ENCODE results near the gene SIM2. TPM values are rescaled to one million over a fixed set of nuclear protein-coding genes. Genes with fewer than 3 reads are reported as not detected.

The SIM2 gene
- total RNA-seq, 4 donors from 2014 or later: 0.42 TPM; not detected in 3

DNA sequence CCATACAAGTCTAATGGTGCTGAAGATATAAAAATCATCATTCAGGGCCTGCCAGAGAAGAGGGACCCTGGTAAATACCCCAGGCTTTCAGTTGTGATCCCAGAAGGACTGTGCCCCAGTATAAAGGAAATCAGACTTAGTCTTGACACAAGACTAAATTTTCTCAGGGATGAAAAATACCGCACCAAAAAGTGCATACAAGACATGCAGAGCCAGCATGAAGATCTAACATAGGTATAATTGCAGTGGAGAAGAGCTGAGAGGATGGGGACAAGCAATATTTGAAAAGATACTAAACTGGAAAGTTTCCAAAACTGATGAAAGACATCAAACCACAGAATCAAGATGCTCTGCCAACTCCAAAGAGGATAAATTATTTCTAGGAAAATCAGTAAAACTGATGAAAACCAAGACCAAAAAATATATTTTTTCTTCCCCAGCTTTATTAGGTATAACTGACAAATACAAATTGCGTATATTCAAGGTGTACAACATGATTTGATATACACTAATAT, 17.7 kb upstream of the SIM2 start:
- H3K36me3 ChIP-seq: no peaks in the 10 kb centered on the region
- no peak overlapping the region for H3K27ac ChIP-seq (replicated peaks in 1 of 4)
- WGBS: 91% methylated on average over 2 of the region's 2 CpGs
- peaks cover 0 to 94% (median 6%) of the 10 kb centered on the region in 4 donors for H3K27me3 ChIP-seq
- intact Hi-C loops (cut with DNase I): no loop called here
- H3K4me3 ChIP-seq: no peak overlapping the region
- no peak for TF ChIP-seq EP300 (IDR thresholded peaks at IDR 0.05)
- TF ChIP-seq CTCF (IDR thresholded peaks at IDR 0.05): no peak
- no peak for TF ChIP-seq POLR2AphosphoS5 (IDR thresholded peaks at IDR 0.05)
- TF ChIP-seq POLR2A (IDR thresholded peaks at IDR 0.05; ENCODE audit: low read depth): no peak
- no peak for DNase-seq (ENCODE audit: extremely low spot score)
- peaks cover 0 to 3% (median 0%) of the 10 kb centered on the region in 4 donors for H3K4me1 ChIP-seq
- H3K9me3 ChIP-seq: peaks cover 0 to 24% (median 17%) of the 10 kb centered on the region in 4 donors

DNA sequence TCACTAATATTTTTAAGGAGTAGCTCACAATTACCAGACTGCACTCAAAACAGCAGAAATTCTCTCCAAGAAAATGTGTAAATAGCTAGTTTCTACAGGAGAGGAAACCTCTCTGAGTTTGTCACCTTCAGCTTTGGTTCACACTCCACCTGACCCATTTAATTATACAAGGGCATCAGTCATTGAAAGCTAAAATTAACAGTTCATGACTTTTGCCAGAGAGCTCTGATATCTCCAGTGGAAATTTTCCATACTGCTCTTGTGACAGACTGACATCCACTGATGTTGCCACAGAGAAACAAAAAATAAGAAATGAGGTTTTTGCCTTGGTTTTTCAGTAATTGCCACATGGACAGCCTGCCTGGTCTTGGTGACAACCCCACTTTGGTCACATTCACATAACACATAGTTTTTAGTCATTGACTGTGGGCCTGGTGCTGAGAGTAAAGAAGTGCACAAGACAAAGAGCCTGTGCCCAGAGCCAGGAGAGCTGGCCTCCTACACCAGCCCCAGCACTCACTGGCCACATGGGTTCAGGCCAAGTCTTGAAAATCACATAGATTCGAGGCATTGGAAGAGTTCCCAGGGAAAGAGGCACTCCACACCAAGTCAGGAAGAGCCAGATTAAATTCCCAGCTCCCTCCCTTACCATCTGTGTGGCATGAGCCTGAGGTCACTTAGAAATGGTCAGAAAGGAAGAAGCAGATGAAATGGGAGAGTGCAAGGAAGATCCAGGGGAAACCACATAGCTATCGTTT, 13.8 kb upstream of the SIM2 start:
- Histone ChIP-seq H3K36me3 (no peaks in the 10 kb centered on the region), H3K4me1 (peaks cover 0 to 3% (median 0%) of the 10 kb centered on the region in 4 donors), H3K27me3 (peaks cover 0 to 96% (median 13%) of the 10 kb centered on the region in 4 donors), H3K9me3 (peaks cover 0 to 23% (median 17%) of the 10 kb centered on the region in 4 donors), H3K27ac (replicated peaks in 1 of 4) (no peak overlapping the region), H3K4me3 (no peak overlapping the region)
- no peak for TF ChIP-seq CTCF (IDR thresholded peaks at IDR 0.05)
- no peak for TF ChIP-seq POLR2AphosphoS5 (IDR thresholded peaks at IDR 0.05)
- no peak for TF ChIP-seq POLR2A (IDR thresholded peaks at IDR 0.05; ENCODE audit: low read depth)
- no peak for TF ChIP-seq EP300 (IDR thresholded peaks at IDR 0.05)
- no peak for DNase-seq (ENCODE audit: extremely low spot score)
- intact Hi-C loops (cut with DNase I): no loop called here
- 46% methylated on average over 2 of the region's 2 CpGs for WGBS

DNA sequence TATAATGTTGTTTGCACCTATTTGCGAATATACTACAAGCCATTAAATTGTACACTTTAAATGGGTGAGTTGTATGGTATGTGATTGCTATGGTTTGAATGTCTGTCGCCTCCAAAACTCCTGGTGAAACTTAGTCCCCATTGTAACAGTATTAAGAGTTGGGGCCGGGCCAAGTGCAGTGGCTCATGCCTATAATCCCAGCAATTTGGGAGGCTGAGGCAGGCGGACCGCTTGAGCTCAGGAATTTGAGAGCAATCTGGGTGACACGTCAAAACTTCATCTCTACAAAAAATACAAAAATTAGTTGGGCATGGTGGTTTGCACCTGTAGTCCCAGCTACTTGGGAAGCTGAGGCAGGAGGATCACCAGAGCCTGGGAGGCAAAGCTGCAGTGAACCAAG, 12.0 kb upstream of the SIM2 start:
- no peaks in the 10 kb centered on the region for H3K36me3 ChIP-seq
- H3K27me3 ChIP-seq: peaks cover 0 to 96% (median 22%) of the 10 kb centered on the region in 4 donors

DNA sequence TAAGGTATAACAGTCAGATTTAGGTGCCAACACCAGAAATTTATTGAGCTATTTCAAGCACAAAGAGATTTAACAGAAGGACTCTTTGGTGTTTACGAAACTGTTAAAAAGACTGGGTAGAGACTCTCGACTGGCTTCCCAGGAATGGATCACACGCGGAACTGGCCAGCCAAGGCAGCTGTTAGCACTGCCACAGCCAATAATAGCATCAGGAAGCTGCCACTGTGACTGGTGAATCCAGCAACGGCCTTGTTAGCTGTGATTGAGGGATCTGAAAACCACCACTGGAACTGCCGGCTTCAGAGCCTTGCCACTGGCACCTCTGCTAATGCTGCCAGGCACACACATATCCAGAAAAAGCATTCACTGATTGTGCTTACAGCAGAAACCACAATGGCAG, 10.6 kb upstream of the SIM2 start:
- Histone ChIP-seq H3K9me3 (peaks cover 0 to 4% (median 0%) of the 10 kb centered on the region in 4 donors), H3K4me1 (peaks cover 10 to 15% (median 11%) of the 10 kb centered on the region in 4 donors), H3K36me3 (no peaks in the 10 kb centered on the region), H3K27me3 (peaks cover 0 to 97% (median 33%) of the 10 kb centered on the region in 4 donors), H3K27ac (replicated peaks in 1 of 4) (no peak overlapping the region), H3K4me3 (no peak overlapping the region)
- TF ChIP-seq POLR2AphosphoS5 (IDR thresholded peaks at IDR 0.05) (no peak), POLR2A (IDR thresholded peaks at IDR 0.05; ENCODE audit: low read depth) (no peak), CTCF (IDR thresholded peaks at IDR 0.05) (no peak), EP300 (IDR thresholded peaks at IDR 0.05) (no peak)
- intact Hi-C loops (cut with DNase I): no loop called here
- WGBS: 63% methylated on average over 6 of the region's 6 CpGs
- no peak for DNase-seq (ENCODE audit: extremely low spot score)

More for the DNA sequence above, 12.0 kb upstream of the SIM2 start:
- Histone ChIP-seq H3K4me3 (no peak overlapping the region), H3K9me3 (peaks cover 0 to 5% (median 0%) of the 10 kb centered on the region in 4 donors), H3K27ac (replicated peaks in 1 of 4) (no peak overlapping the region), H3K4me1 (peaks cover 0 to 3% (median under 1%) of the 10 kb centered on the region in 4 donors)
- 82% methylated on average over 6 of the region's 6 CpGs for WGBS
- no peak for DNase-seq (ENCODE audit: extremely low spot score)
- intact Hi-C loops (cut with DNase I): no loop called here
- TF ChIP-seq EP300 (IDR thresholded peaks at IDR 0.05): no peak
- no peak for TF ChIP-seq POLR2A (IDR thresholded peaks at IDR 0.05; ENCODE audit: low read depth)
- TF ChIP-seq CTCF (IDR thresholded peaks at IDR 0.05): no peak
